Measurements from ENCODE around the gene BRAP.
"Not testable (repeated sequence)": the region's sequence is repeated elsewhere in the genome, so short reads cannot be mapped to it uniquely, and the experiment has no call there.

BRAP gene

DNA sequence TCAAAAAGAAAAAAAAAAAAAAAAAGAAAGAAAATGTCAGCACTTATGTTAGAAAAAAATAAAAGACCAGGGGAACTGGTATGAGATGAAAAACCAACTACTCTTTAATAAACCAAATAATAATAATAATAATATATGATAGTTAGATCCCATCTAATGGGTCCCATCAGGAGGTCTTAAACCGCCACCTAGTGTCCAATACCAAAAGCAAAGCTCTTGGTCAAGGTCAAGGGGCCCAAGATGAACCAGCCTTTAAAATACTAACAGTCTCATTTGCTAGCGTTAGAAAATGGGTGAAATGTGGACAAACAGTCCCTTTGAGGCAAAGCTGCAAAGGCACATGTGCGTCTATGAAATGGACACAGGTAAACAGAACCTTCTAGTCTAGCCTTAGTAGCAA, 12.3 kb downstream of the BRAP start:
- peak in 1 of 2 donors; percentile 5 for DNase-seq

DNA sequence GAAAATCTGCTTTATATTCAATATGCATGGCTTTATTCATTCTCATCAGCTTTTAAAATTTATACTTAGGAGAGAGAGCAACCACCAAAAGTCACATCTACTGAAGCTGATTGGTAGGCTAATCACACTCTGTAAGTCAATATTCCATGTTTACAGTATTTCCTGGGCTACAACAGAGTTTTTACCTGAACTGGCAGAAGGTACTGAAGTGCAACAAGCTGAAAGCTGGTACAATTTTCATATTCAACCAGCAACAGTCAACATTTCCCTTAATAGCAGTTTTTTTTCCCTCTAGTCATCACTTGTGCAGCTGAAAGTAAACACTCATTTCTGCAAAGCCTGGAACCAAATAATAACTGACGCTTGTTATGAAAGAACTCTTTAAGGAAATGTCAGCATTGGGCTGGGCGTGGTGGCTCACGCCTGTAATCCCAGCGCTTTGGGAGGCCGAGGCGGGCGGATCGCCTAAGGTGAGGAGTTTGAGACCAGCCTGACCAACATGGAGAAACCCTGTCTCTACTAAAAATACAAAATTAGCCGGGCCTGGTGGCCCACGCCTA, 12.9 kb downstream of the BRAP start:
- DNase-seq, result no peak

DNA sequence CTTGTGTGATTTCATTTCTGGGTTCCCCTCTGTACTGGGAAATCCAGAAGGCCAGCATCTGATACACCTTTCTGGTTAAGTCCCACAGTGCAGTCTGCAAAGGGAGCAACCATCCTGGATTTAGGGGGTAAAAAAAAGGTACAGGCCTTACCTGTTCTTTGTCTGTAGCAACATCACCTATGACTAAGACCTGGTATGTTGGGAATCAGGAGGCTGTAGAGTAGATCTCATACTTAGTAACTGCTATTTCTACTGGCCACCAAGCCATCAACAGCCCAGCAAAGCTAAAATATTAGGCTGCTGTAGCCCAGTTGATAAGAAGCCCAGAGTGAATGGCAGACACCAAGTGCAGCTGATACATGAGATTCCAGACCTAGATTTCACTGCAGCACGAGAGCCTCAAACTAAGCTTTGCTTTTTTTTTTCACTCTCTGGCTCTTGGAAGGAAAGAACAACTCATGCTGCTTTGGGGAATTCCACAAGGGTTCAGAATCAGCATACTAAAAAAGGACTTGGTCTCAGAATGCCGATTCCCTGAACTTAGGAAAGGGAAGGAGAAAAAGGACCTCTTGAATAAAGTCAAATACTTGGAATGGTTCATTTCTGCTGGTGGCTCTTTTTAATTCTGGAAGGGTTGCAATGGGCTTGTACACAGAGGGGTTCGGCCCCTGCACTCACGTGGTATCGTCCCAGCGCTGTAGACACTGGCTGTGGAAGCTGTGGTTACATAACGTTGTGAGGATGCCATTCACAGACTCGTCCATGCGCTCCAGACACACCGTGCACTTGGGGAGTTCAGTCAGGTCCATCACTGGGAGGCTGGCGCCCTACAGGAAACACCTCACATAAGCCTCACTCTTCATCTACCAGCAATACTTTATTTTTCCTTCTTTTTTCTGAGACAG, 20.5 kb downstream of the BRAP start:
- DNase-seq, result peak; percentile 28 to 42

GRCh38 chr12:111664499-111664898, 21.3 kb downstream of the BRAP start:
- no peak for DNase-seq

DNA sequence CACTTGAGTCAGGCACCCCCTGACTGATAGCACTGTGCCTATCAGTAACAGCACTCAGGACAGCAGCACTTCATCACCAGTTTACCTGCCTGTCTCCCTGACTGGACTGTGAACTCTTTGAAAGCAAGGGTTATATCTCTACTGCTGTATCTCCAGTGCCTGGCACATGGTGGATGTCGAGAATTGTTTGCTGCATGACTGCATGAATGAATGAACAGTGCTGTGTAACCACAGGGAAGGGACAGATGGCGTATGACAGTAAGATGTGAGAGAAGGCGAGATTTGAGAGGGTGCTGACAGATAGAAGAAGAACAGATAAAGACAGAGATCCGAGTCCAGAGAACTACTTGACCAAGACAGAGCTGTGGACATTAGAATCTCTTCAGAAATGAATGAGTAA, 29.7 kb downstream of the BRAP start:
- no peak for DNase-seq

GRCh38 chr12:111655356-111655755, 30.4 kb downstream of the BRAP start:
- DNase-seq, result no peak

DNA sequence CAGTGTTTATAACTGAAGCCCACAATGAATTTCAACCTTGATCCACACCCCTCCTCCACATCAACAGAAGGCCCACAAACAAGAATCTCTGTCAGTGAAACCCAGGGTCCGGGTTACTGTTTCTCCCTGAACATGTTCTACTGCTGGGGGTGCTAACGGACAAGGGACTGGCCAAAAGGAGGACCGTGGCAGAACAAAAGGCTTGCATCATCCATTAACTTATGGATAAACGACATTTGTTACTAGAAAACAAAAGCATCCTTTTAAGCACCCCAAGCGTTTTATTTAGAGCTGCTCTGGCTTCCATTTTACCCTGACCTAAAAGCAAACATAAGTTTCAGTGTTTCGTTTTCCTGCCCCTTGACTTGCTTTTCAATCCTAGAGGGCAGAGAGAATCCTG, 32.2 kb downstream of the BRAP start:
- peak in 1 of 2 donors; percentile 16 for DNase-seq

DNA sequence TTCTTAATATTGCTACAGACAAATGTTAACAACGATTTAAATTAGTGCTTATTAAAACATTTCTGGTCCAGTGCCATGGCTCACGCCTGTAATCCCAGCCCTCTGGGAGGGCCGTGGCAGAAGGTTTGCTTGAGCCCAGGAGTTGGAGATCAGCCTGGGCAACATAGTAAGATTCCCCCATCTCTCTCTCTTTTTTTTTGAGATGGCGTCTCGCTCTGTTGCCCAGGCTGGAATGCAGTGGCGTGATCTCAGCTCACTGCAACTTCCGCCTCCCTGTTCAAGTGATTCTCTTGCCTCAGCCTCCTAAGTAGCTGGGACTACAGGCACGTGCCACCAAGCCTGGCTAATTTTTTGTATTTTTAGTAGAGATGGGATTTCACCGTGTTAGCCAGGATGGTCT, 33.2 kb downstream of the BRAP start:
- DNase-seq, result not testable (repeated sequence)

- no peak for DNase-seq
Measured at GRCh38 chr12:111650912-111651311, 34.8 kb downstream of the BRAP start.

DNA sequence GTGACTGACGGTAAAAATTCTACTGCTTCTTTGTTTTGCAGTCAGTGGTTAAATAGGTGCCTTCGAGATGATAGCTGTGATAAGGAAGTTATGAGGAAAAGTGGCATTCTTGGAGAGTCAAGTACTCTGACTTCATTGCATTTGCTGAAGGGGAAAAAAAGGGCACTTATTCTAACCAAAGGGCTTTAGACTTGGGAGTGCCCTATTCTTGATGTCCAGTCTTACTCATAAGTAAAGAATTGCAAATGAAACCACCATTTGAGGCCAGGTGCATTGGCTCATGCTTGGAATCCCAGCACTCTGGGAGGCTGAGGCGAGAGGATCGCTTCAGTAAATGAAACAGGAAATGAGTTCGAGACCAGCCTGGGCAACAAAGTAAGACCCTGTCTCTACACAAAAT, 40.3 kb downstream of the BRAP start:
- DNase-seq, result no peak

- no peak for DNase-seq
Measured at GRCh38 chr12:111643427-111643826, 42.3 kb downstream of the BRAP start.

DNA sequence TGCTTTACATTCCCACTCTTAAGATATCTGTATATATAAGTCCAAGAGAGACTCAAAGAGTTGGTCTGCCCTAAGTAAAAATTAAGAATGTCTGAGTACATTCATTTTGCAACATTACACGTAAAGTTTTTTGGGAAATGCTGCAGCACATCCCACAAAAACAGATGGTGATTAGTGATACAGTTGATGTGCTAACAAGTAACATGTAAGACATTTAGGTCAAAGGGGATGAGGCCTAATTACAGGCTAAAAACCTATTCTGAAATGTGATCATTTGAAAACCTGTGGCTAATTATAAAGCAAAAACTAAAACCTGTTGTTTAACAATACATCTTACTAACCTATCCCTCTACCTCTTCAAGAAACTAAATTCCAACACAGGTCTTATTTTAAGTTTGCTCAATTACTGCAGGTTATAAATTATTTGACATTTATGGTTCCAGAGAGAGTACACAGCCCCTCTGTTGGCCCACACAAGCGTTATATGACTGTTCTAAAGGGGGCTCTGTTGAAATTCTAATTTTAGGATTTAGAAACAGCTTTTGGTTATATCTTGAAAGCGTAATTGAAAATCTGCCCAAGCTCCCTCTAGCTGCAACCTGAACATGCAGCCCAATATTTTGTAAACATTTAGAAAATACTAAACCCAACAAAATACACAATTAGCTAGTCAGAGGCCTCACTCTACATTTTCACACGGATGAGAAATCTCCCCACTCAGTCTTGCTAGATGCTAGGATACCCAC, 42.9 kb downstream of the BRAP start:
- DNase-seq, result no peak

- no peak for DNase-seq
Measured at GRCh38 chr12:111640506-111640905, 45.2 kb downstream of the BRAP start.

DNA sequence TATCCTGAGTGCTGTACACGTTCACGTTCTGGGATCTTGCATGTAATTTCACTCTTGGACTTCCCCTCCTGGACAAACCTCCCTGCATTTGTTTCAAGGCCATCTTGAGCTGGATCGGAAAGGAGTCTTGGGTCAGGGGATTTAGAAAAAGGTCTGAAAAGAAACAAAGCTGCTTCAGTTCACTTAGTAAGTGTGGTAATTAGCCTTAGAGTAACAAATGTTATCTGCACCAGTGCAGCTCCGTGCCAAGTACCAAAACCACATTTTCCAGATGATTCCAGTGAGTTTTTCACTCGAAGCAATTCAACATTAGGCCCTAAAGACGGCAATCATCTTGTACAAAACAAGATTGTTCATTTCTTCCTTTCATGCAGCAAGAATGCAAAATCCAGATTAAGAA, 47.2 kb downstream of the BRAP start:
- no peak for DNase-seq

- peak in 1 of 2 donors; percentile 43 for DNase-seq
Measured at GRCh38 chr12:111636209-111636945, 49.4 kb downstream of the BRAP start.

DNA sequence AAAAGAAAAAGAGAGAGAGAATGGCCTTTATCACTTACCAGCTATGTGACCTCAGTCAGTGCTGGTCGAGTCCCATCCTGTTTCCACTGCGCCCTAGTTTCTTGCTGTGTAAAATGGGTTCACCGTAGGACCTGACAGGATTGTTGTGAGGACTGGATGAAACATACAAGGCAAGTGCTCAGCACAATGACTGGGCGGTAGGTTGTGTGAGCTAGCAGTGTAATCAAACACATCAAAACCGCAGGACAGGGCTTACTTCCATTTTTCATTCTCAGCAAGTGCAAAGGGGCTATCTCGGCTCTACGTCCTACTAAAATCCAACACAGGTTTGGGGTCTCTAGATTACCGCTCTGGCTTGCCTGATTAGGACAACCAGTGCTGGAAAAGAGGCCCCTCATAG, 50.2 kb downstream of the BRAP start:
- no peak for DNase-seq

GRCh38 chr12:111628505-111629260, 57.1 kb downstream of the BRAP start:
- no peak for DNase-seq

DNA sequence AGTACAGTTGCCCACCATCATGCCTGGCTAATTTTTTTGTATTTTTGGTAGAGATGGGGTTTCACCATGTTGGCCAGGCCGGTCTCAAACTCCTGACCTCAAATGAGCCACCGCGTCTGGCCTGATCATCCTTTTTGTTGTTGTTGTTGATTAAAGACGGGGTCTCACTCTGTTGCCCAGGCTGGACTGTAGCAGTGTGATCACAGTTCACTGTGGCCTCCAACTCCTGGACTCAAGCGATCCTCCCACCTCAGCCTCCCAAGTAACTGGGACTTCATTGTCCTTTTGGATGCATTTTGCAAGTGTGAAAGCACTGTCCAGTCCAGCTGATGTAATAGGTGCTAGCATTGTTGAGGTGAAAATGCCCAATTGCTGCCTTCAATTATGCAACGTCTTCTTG, 59.5 kb downstream of the BRAP start:
- no peak for DNase-seq

- no peak for DNase-seq
Measured at GRCh38 chr12:111624540-111624939, 61.2 kb downstream of the BRAP start.

DNA sequence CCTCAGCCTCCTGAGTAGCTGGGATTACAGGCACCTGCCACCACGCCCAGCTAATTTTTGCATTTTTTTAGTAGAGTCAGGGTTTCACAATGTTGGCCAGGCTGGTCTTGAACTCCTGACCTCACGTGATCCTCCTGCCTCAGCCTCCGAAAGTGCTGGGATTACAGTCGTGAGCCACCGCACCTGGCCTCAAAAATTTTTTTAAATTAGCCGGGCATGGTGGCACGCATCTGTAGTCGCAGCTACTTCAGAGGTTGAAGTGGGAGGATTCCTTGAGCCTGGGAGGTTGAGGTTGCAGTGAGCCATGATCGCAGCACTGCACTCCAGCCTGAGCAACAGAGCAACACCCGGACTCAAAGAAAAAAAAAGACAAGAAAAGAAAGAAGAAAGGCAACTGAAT, 67.9 kb downstream of the BRAP start:
- DNase-seq, result not testable (repeated sequence)

DNA sequence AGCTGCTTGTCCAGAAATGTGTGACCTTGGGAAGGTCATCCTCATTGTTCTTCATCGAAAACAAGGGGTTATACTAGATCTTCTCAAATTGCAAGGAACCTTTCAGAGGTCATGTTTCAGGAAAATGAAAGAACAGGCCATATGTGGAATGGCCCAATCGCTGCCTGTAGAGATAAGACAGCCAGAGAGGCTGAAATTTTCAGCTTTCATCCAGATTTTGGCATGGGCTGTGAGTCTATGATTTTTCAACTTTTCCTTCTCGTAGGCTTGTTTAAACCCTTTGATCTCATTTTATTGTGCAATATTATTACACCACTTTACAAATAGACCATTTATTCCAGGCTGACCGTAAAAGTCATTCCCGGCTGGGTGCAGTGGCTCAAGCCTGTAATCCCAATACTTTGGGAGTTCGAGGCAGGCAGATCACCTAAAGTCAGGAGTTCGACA, 69.6 kb downstream of the BRAP start:
- DNase-seq, result no peak

GRCh38 chr12:111607239-111607638, 78.5 kb downstream of the BRAP start:
- no peak for DNase-seq
